Measurements from ENCODE around the gene BSPRY.

BSPRY gene

DNA sequence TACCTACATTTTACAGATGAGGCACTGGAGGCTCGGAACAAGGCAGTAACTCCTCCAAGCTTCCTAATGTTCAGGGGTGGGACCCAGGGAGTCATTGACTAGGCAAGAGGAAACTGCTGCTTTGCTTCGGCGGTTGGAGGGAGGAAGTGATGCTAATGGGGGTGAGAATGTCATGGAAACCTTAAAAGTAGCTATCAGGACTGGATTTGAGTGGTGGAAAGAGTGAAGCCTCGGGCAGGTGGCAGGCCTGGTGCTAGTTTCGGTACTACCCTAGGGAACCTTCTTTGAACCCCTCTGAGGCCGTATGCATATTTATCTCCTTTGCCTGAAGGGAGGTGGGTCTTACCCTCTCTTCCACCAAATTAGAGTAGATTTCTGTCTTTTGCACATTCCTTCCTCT lies 1.6 kb downstream of the BSPRY start:
- Histone ChIP-seq H3K36me3 (no peaks in the 10 kb centered on the region), H3K4me3 (ENCODE audit: low read depth, low read length) (no peak overlapping the region), H3K4me1 (peaks cover 9% of the 10 kb centered on the region), H3K27me3 (peaks cover 11% of the 10 kb centered on the region), H3K9me3 (no peaks in the 10 kb centered on the region; the same call in 1 of the 2 replicates)
- no peak for DNase-seq
- no peak for TF ChIP-seq CTCF (IDR thresholded peaks at IDR 0.05; ENCODE audit: low read depth, low read length)

DNA sequence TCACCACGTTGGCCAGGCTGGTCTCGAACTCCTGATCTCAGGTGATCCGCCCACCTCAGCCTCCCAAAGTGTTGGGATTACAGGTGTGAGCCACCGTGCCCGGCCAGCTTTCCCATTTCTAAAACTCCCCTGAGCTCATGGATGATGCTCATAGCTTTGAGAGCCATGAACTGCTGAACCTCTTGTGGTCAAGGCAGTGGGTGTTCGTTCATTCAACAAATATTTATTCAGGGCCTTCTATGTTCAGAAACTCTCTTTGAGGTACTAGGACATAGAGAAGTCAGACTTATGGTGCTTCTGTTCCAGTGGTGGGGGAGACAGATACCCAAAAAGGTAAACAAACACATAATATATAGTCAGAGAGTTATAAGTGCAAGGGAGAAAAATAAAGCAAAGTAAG lies 2.7 kb downstream of the BSPRY start:
- TF ChIP-seq CTCF (IDR thresholded peaks at IDR 0.05; ENCODE audit: low read depth, low read length) = no peak
- Histone ChIP-seq H3K4me1 (peaks cover 9% of the 10 kb centered on the region), H3K36me3 (no peaks in the 10 kb centered on the region), H3K27me3 (peaks cover 11% of the 10 kb centered on the region), H3K4me3 (ENCODE audit: low read depth, low read length) (no peak overlapping the region), H3K9me3 (no peaks in the 10 kb centered on the region; the same call in 1 of the 2 replicates)
- DNase-seq = no peak

GRCh38 chr9:113352411-113352810 lies 3.1 kb downstream of the BSPRY start:
- H3K36me3 ChIP-seq = no peaks in the 10 kb centered on the region
- H3K4me3 ChIP-seq (ENCODE audit: low read depth, low read length) = no peak overlapping the region
- H3K4me1 ChIP-seq = peaks cover 9% of the 10 kb centered on the region
- no peaks in the 10 kb centered on the region; the same call in 1 of the 2 replicates for H3K9me3 ChIP-seq
- H3K27me3 ChIP-seq = peaks cover 14% of the 10 kb centered on the region
- DNase-seq = no peak
- no peak for TF ChIP-seq CTCF (IDR thresholded peaks at IDR 0.05; ENCODE audit: low read depth, low read length)

GRCh38 chr9:113355040-113355596 lies 5.8 kb downstream of the BSPRY start:
- Histone ChIP-seq H3K27me3 (peaks cover 7% of the 10 kb centered on the region), H3K4me3 (ENCODE audit: low read depth, low read length) (no peak overlapping the region), H3K36me3 (no peaks in the 10 kb centered on the region), H3K9me3 (no peaks in the 10 kb centered on the region; the same call in 1 of the 2 replicates), H3K4me1 (peaks cover 8% of the 10 kb centered on the region)
- no peak for DNase-seq
- peak; percentile 49 for TF ChIP-seq CTCF (IDR thresholded peaks at IDR 0.05; ENCODE audit: low read depth, low read length)

DNA sequence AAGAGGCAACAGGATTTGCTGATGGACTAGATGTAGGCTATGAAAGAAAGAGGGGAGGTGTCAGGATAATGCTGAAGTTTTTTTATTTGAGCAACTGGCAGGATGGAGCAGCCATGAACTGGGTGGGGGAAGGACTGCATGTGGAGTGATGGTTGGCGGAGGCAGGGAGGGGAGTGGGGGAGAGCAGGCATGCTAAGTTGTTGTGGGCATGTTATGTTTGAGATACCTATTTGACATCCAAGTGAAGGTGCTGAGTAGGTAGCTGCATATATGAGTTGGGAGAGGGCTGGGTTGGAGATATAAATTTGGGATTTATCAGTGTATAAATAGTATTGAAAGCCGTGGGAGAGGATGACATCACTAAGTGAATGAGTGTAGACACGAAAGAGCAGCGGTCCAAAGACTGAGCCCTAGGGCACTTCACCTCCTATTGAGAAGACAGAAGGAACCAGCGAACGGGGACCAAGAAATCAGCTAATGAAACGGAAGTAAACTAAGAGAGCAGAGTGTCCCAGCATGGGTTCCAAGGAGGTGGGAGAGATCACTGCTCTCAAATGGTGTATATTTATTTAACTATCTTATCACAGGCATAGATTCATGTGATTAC lies 7.4 kb downstream of the BSPRY start:
- no peaks in the 10 kb centered on the region for H3K36me3 ChIP-seq
- no peaks in the 10 kb centered on the region for H3K9me3 ChIP-seq
- no peak overlapping the region for H3K4me3 ChIP-seq (ENCODE audit: low read depth, low read length)
- no peaks in the 10 kb centered on the region; the same call in 1 of the 2 replicates for H3K4me1 ChIP-seq
- H3K27me3 ChIP-seq = peaks cover 3% of the 10 kb centered on the region; the same call in 1 of the 2 replicates
- no peak for TF ChIP-seq CTCF (IDR thresholded peaks at IDR 0.05; ENCODE audit: low read depth, low read length)
- DNase-seq = no peak

DNA sequence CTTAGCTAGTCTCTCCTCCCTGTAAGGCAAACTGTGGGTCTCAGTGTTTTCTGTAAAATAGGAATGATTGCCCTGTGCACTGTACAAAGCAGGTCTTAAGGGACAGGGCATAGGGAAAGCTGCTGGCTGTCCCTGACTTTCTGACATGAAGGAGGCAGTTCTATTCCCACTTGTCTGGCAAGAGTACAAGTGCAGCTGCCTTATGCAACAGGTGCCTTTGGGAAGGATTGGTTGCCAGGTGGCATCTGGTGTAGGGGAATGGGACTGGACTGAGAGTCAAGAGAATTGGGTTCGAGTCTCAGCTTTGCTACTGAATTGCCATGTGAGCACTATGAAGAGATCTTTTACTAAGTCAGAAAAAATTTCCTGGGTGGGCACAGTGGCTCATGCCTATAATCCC lies 10.0 kb downstream of the BSPRY start:
- no peak for TF ChIP-seq CTCF (IDR thresholded peaks at IDR 0.05; ENCODE audit: low read depth, low read length)
- Histone ChIP-seq H3K4me3 (ENCODE audit: low read depth, low read length) (no peak overlapping the region), H3K27me3 (peaks cover 3% of the 10 kb centered on the region; the same call in 1 of the 2 replicates), H3K4me1 (no peaks in the 10 kb centered on the region; the same call in 1 of the 2 replicates), H3K36me3 (no peaks in the 10 kb centered on the region), H3K9me3 (no peaks in the 10 kb centered on the region)
- no peak for DNase-seq
